Occipital lobe (tissue), 2 donors: Measurements from ENCODE around the gene ZBED4. TPM values are rescaled to one million over a fixed set of nuclear protein-coding genes. Genes with fewer than 3 reads are reported as not detected.
"Not testable (repeated sequence)": the region's sequence is repeated elsewhere in the genome, so short reads cannot be mapped to it uniquely, and the experiment has no call there.

Experiments
- DNase-seq: peaks from one replicate; lab custom pipeline; 2025; lab: John Stamatoyannopoulos, UW
- total RNA-seq: library from RNA; depleted of rRNA; stranded (reverse); fragments of >200 nt; gene quantifications from one replicate; pipeline ENCODE4 v1.2.3, GENCODE V29; 2014

Gene ZBED4
- total RNA-seq: 24.2 TPM

- DNase-seq: peak; percentile 91
These were observed at the start of gene ZBED4 for GRCh38 chr22:49852898-49853894. TSS of gene ZBED4 (plus strand) at chr22:49853844. CDS start at chr22:49883663, 29,819 bp downstream.

- DNase-seq: no peak
These were observed 46.5 kb upstream of the ZBED4 start for GRCh38 chr22:49807129-49807528.

- no peak for DNase-seq
These were observed 45.6 kb upstream of the ZBED4 start for GRCh38 chr22:49807780-49808708.

- no peak for DNase-seq
These were observed 43.2 kb upstream of the ZBED4 start for GRCh38 chr22:49810363-49811019.

- DNase-seq: no peak
These were observed 42.4 kb upstream of the ZBED4 start for GRCh38 chr22:49811020-49811791.

GRCh38 chr22:49812838-49813237, 40.8 kb upstream of the ZBED4 start:
- DNase-seq: no peak

GRCh38 chr22:49814164-49814686, 39.4 kb upstream of the ZBED4 start:
- no peak for DNase-seq

GRCh38 chr22:49814856-49815255, 38.8 kb upstream of the ZBED4 start:
- no peak for DNase-seq

- no peak for DNase-seq
These were observed 38.0 kb upstream of the ZBED4 start for GRCh38 chr22:49815641-49816091.

GRCh38 chr22:49817359-49817758, 36.3 kb upstream of the ZBED4 start:
- DNase-seq: no peak

- no peak for DNase-seq
These were observed 32.7 kb upstream of the ZBED4 start for GRCh38 chr22:49820984-49821383.

- not testable (repeated sequence) for DNase-seq
These were observed 31.9 kb upstream of the ZBED4 start for GRCh38 chr22:49821741-49822140.

- no peak for DNase-seq
These were observed 30.2 kb upstream of the ZBED4 start for GRCh38 chr22:49823289-49824045.

GRCh38 chr22:49824185-49824925, 29.3 kb upstream of the ZBED4 start:
- DNase-seq: no peak

- no peak for DNase-seq
These were observed 28.7 kb upstream of the ZBED4 start for GRCh38 chr22:49824936-49825335.

GRCh38 chr22:49825436-49825835, 28.2 kb upstream of the ZBED4 start:
- no peak for DNase-seq

- no peak for DNase-seq
These were observed 27.6 kb upstream of the ZBED4 start for GRCh38 chr22:49825944-49826602.

- DNase-seq: no peak
These were observed 26.9 kb upstream of the ZBED4 start for GRCh38 chr22:49826603-49827270.
